ENCODE data around the gene C2orf42.
"Not testable (repeated sequence)": the region's sequence is repeated elsewhere in the genome, so short reads cannot be mapped to it uniquely, and the experiment has no call there.

Gene C2orf42

DNA sequence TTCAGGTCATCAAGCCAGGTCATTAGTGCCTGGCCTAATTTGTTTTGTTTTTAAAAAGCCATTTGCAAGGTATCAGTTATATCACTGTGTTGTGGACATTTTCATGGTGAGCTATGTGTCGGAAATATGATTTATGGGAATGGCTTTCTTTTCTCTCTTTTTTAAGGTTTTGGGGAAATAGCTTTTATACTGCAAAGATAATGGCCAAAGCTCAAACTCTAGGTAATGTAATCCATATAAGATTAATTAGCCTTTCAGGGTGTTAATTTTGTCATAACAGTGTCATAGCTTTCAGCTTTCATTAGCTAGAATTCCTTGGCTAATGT is 57.7 kb downstream of the C2orf42 start:
- H3K9me3 ChIP-seq (ENCODE audit: control insufficient read depth in 2 of 2, low read length in 2 of 2) = no peaks in the 10 kb centered on the region

GRCh38 chr2:70132244-70133126 is 58.3 kb downstream of the C2orf42 start:
- Histone ChIP-seq H3K9ac (ENCODE audit: low read depth in 1 of 2, low read length in 2 of 2) (peak overlapping the region; percentile 73 to 87), H3K27ac (ENCODE audit: low read depth in 2 of 2, low read length in 2 of 2) (peak overlapping the region; percentile 79 to 95), H3K9me3 (ENCODE audit: control insufficient read depth in 2 of 2, low read length in 2 of 2) (no peaks in the 10 kb centered on the region), H3K4me1 (ENCODE audit: control insufficient read depth in 2 of 2, insufficient read depth in 2 of 2, low read length in 2 of 2) (peaks cover 23 to 26% of the 10 kb centered on the region in 2 donors), H3K4me3 (ENCODE audit: low read length in 2 of 2) (peak overlapping the region; percentile 45 to 78), H3K36me3 (ENCODE audit: control insufficient read depth in 2 of 2, insufficient read depth in 2 of 2, low read length in 2 of 2) (no peaks in the 10 kb centered on the region), H3K27me3 (ENCODE audit: control insufficient read depth in 2 of 2, insufficient read depth in 2 of 2, low read length in 2 of 2) (no peaks in the 10 kb centered on the region)

More for the DNA sequence above, 57.7 kb downstream of the C2orf42 start:
- Histone ChIP-seq H3K4me1 (ENCODE audit: control insufficient read depth in 2 of 2, insufficient read depth in 2 of 2, low read length in 2 of 2) (peaks cover 23 to 26% of the 10 kb centered on the region in 2 donors), H3K36me3 (ENCODE audit: control insufficient read depth in 2 of 2, insufficient read depth in 2 of 2, low read length in 2 of 2) (no peaks in the 10 kb centered on the region), H3K9ac (ENCODE audit: low read depth in 1 of 2, low read length in 2 of 2) (peak overlapping the region; percentile 73 to 87), H3K4me3 (ENCODE audit: low read length in 2 of 2) (peak overlapping the region; percentile 45 to 78), H3K27ac (ENCODE audit: low read depth in 2 of 2, low read length in 2 of 2) (peak overlapping the region; percentile 79 to 95), H3K27me3 (ENCODE audit: control insufficient read depth in 2 of 2, insufficient read depth in 2 of 2, low read length in 2 of 2) (no peaks in the 10 kb centered on the region)

GRCh38 chr2:70131344-70132143 is 59.3 kb downstream of the C2orf42 start:
- H3K36me3 ChIP-seq (ENCODE audit: control insufficient read depth in 2 of 2, insufficient read depth in 2 of 2, low read length in 2 of 2); H3K9me3 ChIP-seq (ENCODE audit: control insufficient read depth in 2 of 2, low read length in 2 of 2); H3K27me3 ChIP-seq (ENCODE audit: control insufficient read depth in 2 of 2, insufficient read depth in 2 of 2, low read length in 2 of 2): not testable (repeated sequence)
- H3K4me3 ChIP-seq (ENCODE audit: low read length in 2 of 2) = peak overlapping the region in 1 of 2 donors; percentile 78
- peaks cover 23 to 26% of the 10 kb centered on the region in 2 donors for H3K4me1 ChIP-seq (ENCODE audit: control insufficient read depth in 2 of 2, insufficient read depth in 2 of 2, low read length in 2 of 2)
- H3K27ac ChIP-seq (ENCODE audit: low read depth in 2 of 2, low read length in 2 of 2) = peak overlapping the region; percentile 79 to 95
- peak overlapping the region; percentile 73 to 87 for H3K9ac ChIP-seq (ENCODE audit: low read depth in 1 of 2, low read length in 2 of 2)

- H3K9me3 ChIP-seq (ENCODE audit: control insufficient read depth in 2 of 2, low read length in 2 of 2) = no peaks in the 10 kb centered on the region
- no peak overlapping the region for H3K4me3 ChIP-seq (ENCODE audit: low read length in 2 of 2)
- no peaks in the 10 kb centered on the region for H3K27me3 ChIP-seq (ENCODE audit: control insufficient read depth in 2 of 2, insufficient read depth in 2 of 2, low read length in 2 of 2)
- H3K9ac ChIP-seq (ENCODE audit: low read depth in 1 of 2, low read length in 2 of 2) = no peak overlapping the region
- peaks cover 21 to 33% of the 10 kb centered on the region in 2 donors for H3K4me1 ChIP-seq (ENCODE audit: control insufficient read depth in 2 of 2, insufficient read depth in 2 of 2, low read length in 2 of 2)
- no peaks in the 10 kb centered on the region for H3K36me3 ChIP-seq (ENCODE audit: control insufficient read depth in 2 of 2, insufficient read depth in 2 of 2, low read length in 2 of 2)
- no peak overlapping the region for H3K27ac ChIP-seq (ENCODE audit: low read depth in 2 of 2, low read length in 2 of 2)
Measured at GRCh38 chr2:70128005-70128404, 62.8 kb downstream of the C2orf42 start.

DNA sequence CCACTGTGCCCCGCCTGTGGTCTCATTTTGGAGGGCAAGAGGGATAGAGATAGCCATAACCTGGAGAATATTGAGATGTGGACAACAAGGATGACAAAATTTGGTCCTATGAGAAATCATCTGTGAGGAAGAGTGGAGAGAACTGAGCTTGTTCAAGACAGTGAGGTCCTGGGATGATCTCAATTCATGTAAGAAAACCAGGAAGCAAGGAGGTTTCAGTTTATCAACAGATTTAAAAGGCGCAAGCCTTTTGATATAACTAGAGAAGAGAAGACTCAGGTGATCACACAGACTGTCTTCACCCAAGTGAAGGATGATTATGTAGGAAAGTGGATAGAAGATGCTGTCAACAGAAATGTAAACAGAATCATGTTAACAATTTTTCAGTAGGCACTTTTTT is 64.4 kb downstream of the C2orf42 start:
- H3K9me3 ChIP-seq (ENCODE audit: control insufficient read depth in 2 of 2, low read length in 2 of 2) = no peaks in the 10 kb centered on the region
- no peaks in the 10 kb centered on the region for H3K27me3 ChIP-seq (ENCODE audit: control insufficient read depth in 2 of 2, insufficient read depth in 2 of 2, low read length in 2 of 2)
- H3K4me3 ChIP-seq (ENCODE audit: low read length in 2 of 2) = no peak overlapping the region
- no peak overlapping the region for H3K9ac ChIP-seq (ENCODE audit: low read depth in 1 of 2, low read length in 2 of 2)
- H3K36me3 ChIP-seq (ENCODE audit: control insufficient read depth in 2 of 2, insufficient read depth in 2 of 2, low read length in 2 of 2) = no peaks in the 10 kb centered on the region
- peaks cover 12 to 22% of the 10 kb centered on the region in 2 donors for H3K4me1 ChIP-seq (ENCODE audit: control insufficient read depth in 2 of 2, insufficient read depth in 2 of 2, low read length in 2 of 2)
- H3K27ac ChIP-seq (ENCODE audit: low read depth in 2 of 2, low read length in 2 of 2) = no peak overlapping the region

- Histone ChIP-seq H3K9me3 (ENCODE audit: control insufficient read depth in 2 of 2, low read length in 2 of 2) (no peaks in the 10 kb centered on the region), H3K4me1 (ENCODE audit: control insufficient read depth in 2 of 2, insufficient read depth in 2 of 2, low read length in 2 of 2) (peaks cover 11 to 22% of the 10 kb centered on the region in 2 donors), H3K9ac (ENCODE audit: low read depth in 1 of 2, low read length in 2 of 2) (peak overlapping the region; percentile 98 to 99), H3K4me3 (ENCODE audit: low read length in 2 of 2) (peak overlapping the region; percentile 92 to 96), H3K27ac (ENCODE audit: low read depth in 2 of 2, low read length in 2 of 2) (peak overlapping the region; percentile 98 to 99), H3K36me3 (ENCODE audit: control insufficient read depth in 2 of 2, insufficient read depth in 2 of 2, low read length in 2 of 2) (no peaks in the 10 kb centered on the region), H3K27me3 (ENCODE audit: control insufficient read depth in 2 of 2, insufficient read depth in 2 of 2, low read length in 2 of 2) (no peaks in the 10 kb centered on the region)
Measured at GRCh38 chr2:70125498-70125898, 65.3 kb downstream of the C2orf42 start.

DNA sequence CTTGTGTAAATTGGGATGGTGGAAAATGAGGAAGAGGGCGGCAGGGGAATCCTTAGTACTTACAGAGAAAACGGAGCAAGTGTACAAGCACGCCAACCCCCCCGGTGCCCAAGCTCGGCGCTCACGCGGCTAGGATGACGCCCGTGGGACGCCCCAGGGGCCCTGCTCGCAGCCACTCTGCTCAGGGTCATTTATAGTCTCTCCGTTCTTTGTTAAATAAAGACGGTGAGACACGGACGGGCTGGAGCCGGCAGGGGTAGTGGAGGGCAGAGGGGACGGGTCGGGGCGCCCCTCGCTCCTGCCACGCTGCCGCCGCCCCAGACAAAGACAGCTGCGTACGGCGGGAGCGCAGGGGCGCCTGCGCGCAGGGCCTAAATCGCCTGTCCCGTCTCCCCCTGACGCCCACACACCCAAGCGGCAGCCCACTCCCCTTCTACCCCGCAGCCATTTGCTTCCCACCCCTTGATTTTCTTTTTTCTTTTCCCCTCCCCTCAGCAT is 65.8 kb downstream of the C2orf42 start:
- Histone ChIP-seq H3K27me3 (ENCODE audit: control insufficient read depth in 2 of 2, insufficient read depth in 2 of 2, low read length in 2 of 2) (no peaks in the 10 kb centered on the region), H3K4me1 (ENCODE audit: control insufficient read depth in 2 of 2, insufficient read depth in 2 of 2, low read length in 2 of 2) (peaks cover 11 to 22% of the 10 kb centered on the region in 2 donors), H3K9me3 (ENCODE audit: control insufficient read depth in 2 of 2, low read length in 2 of 2) (no peaks in the 10 kb centered on the region), H3K4me3 (ENCODE audit: low read length in 2 of 2) (peak overlapping the region; percentile 92 to 96), H3K27ac (ENCODE audit: low read depth in 2 of 2, low read length in 2 of 2) (peak overlapping the region; percentile 98 to 99), H3K36me3 (ENCODE audit: control insufficient read depth in 2 of 2, insufficient read depth in 2 of 2, low read length in 2 of 2) (no peaks in the 10 kb centered on the region), H3K9ac (ENCODE audit: low read depth in 1 of 2, low read length in 2 of 2) (peak overlapping the region; percentile 98 to 99)

GRCh38 chr2:70123829-70124116 is 67.0 kb downstream of the C2orf42 start:
- H3K4me3 ChIP-seq (ENCODE audit: low read length in 2 of 2) = peak overlapping the region; percentile 92 to 96
- peak overlapping the region; percentile 98 to 99 for H3K27ac ChIP-seq (ENCODE audit: low read depth in 2 of 2, low read length in 2 of 2)
- no peaks in the 10 kb centered on the region for H3K36me3 ChIP-seq (ENCODE audit: control insufficient read depth in 2 of 2, insufficient read depth in 2 of 2, low read length in 2 of 2)
- no peaks in the 10 kb centered on the region for H3K27me3 ChIP-seq (ENCODE audit: control insufficient read depth in 2 of 2, insufficient read depth in 2 of 2, low read length in 2 of 2)
- H3K9me3 ChIP-seq (ENCODE audit: control insufficient read depth in 2 of 2, low read length in 2 of 2) = no peaks in the 10 kb centered on the region
- peaks cover 11 to 22% of the 10 kb centered on the region in 2 donors for H3K4me1 ChIP-seq (ENCODE audit: control insufficient read depth in 2 of 2, insufficient read depth in 2 of 2, low read length in 2 of 2)
- H3K9ac ChIP-seq (ENCODE audit: low read depth in 1 of 2, low read length in 2 of 2) = peak overlapping the region; percentile 98 to 99

DNA sequence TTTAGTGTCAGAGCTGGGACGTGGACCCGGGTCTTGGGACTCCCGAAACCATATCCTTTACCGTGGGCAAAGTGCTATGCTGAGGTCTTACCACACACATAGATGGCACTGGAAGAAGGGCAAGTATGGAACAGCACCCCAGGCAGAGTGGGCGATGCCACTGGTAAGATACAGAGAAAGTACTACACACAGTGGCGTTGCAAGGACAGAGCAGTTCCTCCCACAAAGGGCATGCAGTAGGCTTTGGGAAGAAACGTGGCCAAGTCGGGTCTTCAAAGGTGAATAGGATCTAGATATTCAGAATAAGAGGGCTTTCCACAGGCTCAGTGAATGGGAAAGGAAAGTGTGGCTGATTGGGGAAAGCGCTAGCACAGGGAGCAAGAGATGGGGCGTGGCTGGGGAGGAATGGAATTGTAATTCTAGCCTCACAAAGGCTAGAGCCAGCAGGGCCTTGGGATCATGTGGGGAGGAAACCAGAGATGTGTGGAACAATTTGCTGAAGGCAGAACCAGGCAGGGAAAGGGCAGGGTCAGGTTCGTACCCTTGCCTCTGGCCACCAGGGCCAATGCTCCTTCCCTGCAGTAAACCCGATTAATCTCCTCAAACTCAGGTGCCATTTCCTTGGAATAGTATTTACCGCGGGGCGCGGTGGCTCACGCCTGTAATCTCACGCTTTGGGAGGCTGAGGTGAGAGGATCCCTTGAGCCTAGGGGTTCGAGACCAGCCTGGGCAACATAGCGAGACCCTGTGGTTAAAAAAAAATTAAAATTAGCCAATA is 67.6 kb downstream of the C2orf42 start:
- Histone ChIP-seq H3K4me3 (ENCODE audit: low read length in 2 of 2) (peak overlapping the region; percentile 92 to 96), H3K27ac (ENCODE audit: low read depth in 2 of 2, low read length in 2 of 2) (peak overlapping the region; percentile 98 to 99), H3K9ac (ENCODE audit: low read depth in 1 of 2, low read length in 2 of 2) (peak overlapping the region; percentile 98 to 99), H3K4me1 (ENCODE audit: control insufficient read depth in 2 of 2, insufficient read depth in 2 of 2, low read length in 2 of 2) (peaks cover 11 to 22% of the 10 kb centered on the region in 2 donors), H3K9me3 (ENCODE audit: control insufficient read depth in 2 of 2, low read length in 2 of 2) (no peaks in the 10 kb centered on the region), H3K36me3 (ENCODE audit: control insufficient read depth in 2 of 2, insufficient read depth in 2 of 2, low read length in 2 of 2) (no peaks in the 10 kb centered on the region), H3K27me3 (ENCODE audit: control insufficient read depth in 2 of 2, insufficient read depth in 2 of 2, low read length in 2 of 2) (no peaks in the 10 kb centered on the region)

All from mucosa of rectum (tissue), 2 donors.